HG03439 (cell line): ENCODE measurements around the gene EXOC2.
"Not testable (repeated sequence)": the region's sequence is repeated elsewhere in the genome, so short reads cannot be mapped to it uniquely, and the experiment has no call there.

Experiments
- ATAC-seq: cut with Tn5 transposase; IDR thresholded peaks from one replicate; pipeline ENCODE4 v1.9.1; 2021; ENCODE audit warnings: mild to moderate bottlenecking, moderate library complexity; ENCODE audit not compliant: unreplicated experiment

EXOC2 gene

GRCh38 chr6:641225-641985 lies 51.5 kb downstream of the EXOC2 start:
- ATAC-seq: no peak

- peak; percentile 74 for ATAC-seq
These were observed 56.5 kb downstream of the EXOC2 start for GRCh38 chr6:636488-636887.

- ATAC-seq: no peak
These were observed 57.7 kb downstream of the EXOC2 start for GRCh38 chr6:635233-635632.

GRCh38 chr6:633611-634010 lies 59.3 kb downstream of the EXOC2 start:
- ATAC-seq: no peak

- ATAC-seq: no peak
These were observed 64.2 kb downstream of the EXOC2 start for GRCh38 chr6:628766-629165.

GRCh38 chr6:626236-626635 lies 66.7 kb downstream of the EXOC2 start:
- ATAC-seq: no peak

GRCh38 chr6:624979-625378 lies 68.0 kb downstream of the EXOC2 start:
- no peak for ATAC-seq

GRCh38 chr6:622462-622861 lies 70.5 kb downstream of the EXOC2 start:
- ATAC-seq: no peak

GRCh38 chr6:621931-622330 lies 71.0 kb downstream of the EXOC2 start:
- no peak for ATAC-seq

GRCh38 chr6:620950-621349 lies 72.0 kb downstream of the EXOC2 start:
- ATAC-seq: no peak

- ATAC-seq: no peak
These were observed 72.8 kb downstream of the EXOC2 start for GRCh38 chr6:620166-620565.

GRCh38 chr6:617456-618100 lies 75.4 kb downstream of the EXOC2 start:
- ATAC-seq: no peak

GRCh38 chr6:613981-614380 lies 79.0 kb downstream of the EXOC2 start:
- no peak for ATAC-seq

- ATAC-seq: no peak
These were observed 81.0 kb downstream of the EXOC2 start for GRCh38 chr6:611928-612327.

- no peak for ATAC-seq
These were observed 82.1 kb downstream of the EXOC2 start for GRCh38 chr6:610882-611281.

- ATAC-seq: no peak
These were observed 83.0 kb downstream of the EXOC2 start for GRCh38 chr6:609905-610304.

- ATAC-seq: no peak
These were observed 86.0 kb downstream of the EXOC2 start for GRCh38 chr6:606829-607379.

GRCh38 chr6:605895-606294 lies 87.0 kb downstream of the EXOC2 start:
- not testable (repeated sequence) for ATAC-seq

GRCh38 chr6:604579-604978 lies 88.4 kb downstream of the EXOC2 start:
- no peak for ATAC-seq

GRCh38 chr6:603265-603664 lies 89.7 kb downstream of the EXOC2 start:
- ATAC-seq: no peak

- no peak for ATAC-seq
These were observed 93.1 kb downstream of the EXOC2 start for GRCh38 chr6:599576-600448.

GRCh38 chr6:593907-594212 lies 99.1 kb downstream of the EXOC2 start:
- no peak for ATAC-seq
